Endodermal cell (in vitro differentiated cells): Measurements from ENCODE around the gene PPM1J. TPM values are rescaled to one million over a fixed set of nuclear protein-coding genes. Genes with fewer than 3 reads are reported as not detected.
A peak's percentile ranks its signal among the peaks of the same experiment; 100 is the strongest.

Experiments used
- DNase-seq: peaks from one replicate; pipeline ENCODE4 v3.0.0-alpha.2; 2017
- H3K27ac ChIP-seq: 2 replicates; pipeline ENCODE4 v1.5.1; 2013; ENCODE audit warnings: mild to moderate bottlenecking, low read depth, low read length, moderate library complexity
- H3K27me3 ChIP-seq: 2 replicates; pipeline ENCODE4 v1.6.1; 2013; ENCODE audit warnings: mild to moderate bottlenecking, low read length, moderate library complexity; ENCODE audit not compliant: insufficient read depth, control insufficient read depth, poor library complexity, severe bottlenecking
- H3K36me3 ChIP-seq: 2 replicates; pipeline ENCODE4 v1.7.0; 2013; ENCODE audit warnings: mild to moderate bottlenecking, low read length, moderate library complexity; ENCODE audit not compliant: control insufficient read depth, insufficient read depth
- H3K4me1 ChIP-seq: one replicate; pipeline ENCODE4 v1.7.0; 2013; ENCODE audit warnings: low read length; ENCODE audit not compliant: control insufficient read depth, insufficient read depth
- H3K4me3 ChIP-seq: 2 replicates; pipeline ENCODE4 v1.5.1; 2013; ENCODE audit warnings: mild to moderate bottlenecking, low read length, moderate library complexity
- H3K9ac ChIP-seq: 2 replicates; pipeline ENCODE4 v1.6.1; 2013; ENCODE audit warnings: mild to moderate bottlenecking, low read length, moderate library complexity; ENCODE audit not compliant: poor library complexity, severe bottlenecking; ENCODE audit errors: extremely low read depth
- H3K9me3 ChIP-seq: 2 replicates; pipeline ENCODE4 v1.6.1; 2013; ENCODE audit warnings: mild to moderate bottlenecking, low read length, moderate library complexity; ENCODE audit not compliant: control insufficient read depth
- H3K27ac Mint-ChIP-seq: 2 replicates; pipeline ENCODE4 v1.8.0; 2020; ENCODE audit warnings: mixed read lengths
- H3K27me3 Mint-ChIP-seq: 2 replicates; pipeline ENCODE4 v1.8.0; 2021; ENCODE audit warnings: mild to moderate bottlenecking, mixed read lengths; ENCODE audit not compliant: insufficient read depth
- H3K36me3 Mint-ChIP-seq: 2 replicates; pipeline ENCODE4 v1.8.0; 2020; ENCODE audit warnings: low read depth, mixed read lengths
- H3K4me1 Mint-ChIP-seq: 2 replicates; pipeline ENCODE4 v1.8.0; 2020; ENCODE audit warnings: mixed read lengths
- H3K4me3 Mint-ChIP-seq: 2 replicates; pipeline ENCODE4 v1.8.0; 2020; ENCODE audit warnings: mild to moderate bottlenecking, moderate library complexity, mixed read lengths
- H3K9me3 Mint-ChIP-seq: 2 replicates; pipeline ENCODE4 v1.8.0; 2020; ENCODE audit warnings: mild to moderate bottlenecking, mixed read lengths
- CTCF ChIP-seq: fragments of 200-600 bp; sonication (generic); conservative IDR thresholded peaks from 2 replicates; pipeline ENCODE4 v1.5.0; 2021; ENCODE audit warnings: antibody characterized with exemption, mild to moderate bottlenecking
- whole genome bisulfite sequencing, 2 experiments: methylation state at CpG; one replicate each; pipeline versions ENCODE4 v1.1.5 to v1.1.7; 2013; ENCODE audit warnings: missing lambda C conversion rate in 2 of 2, mixed read lengths in 1 of 2; ENCODE audit not compliant: insufficient coverage in 1 of 2, insufficient read length in 1 of 2; 5-methylcytosine and 5-hydroxymethylcytosine counted together
- total RNA-seq, 2 donors: library from RNA; stranded (reverse); fragmentation: NEBNext Ultra II Directional in 1 of 2; extraction: Animal tissue kit (Norgen Biotek cat#: 25700) in 1 of 2; gene quantifications; 2 replicates in 1 of 2; 3 replicates in 1 of 2; pipeline ENCODE4 v1.2.1, GENCODE V29; 2021

The PPM1J gene
- total RNA-seq, 2 donors from 2014 or later: 3.1 to 5.7 TPM

- H3K4me1 Mint-ChIP-seq: peaks cover 5% of the 10 kb centered on the region
- H3K36me3 ChIP-seq: no peaks in the 10 kb centered on the region
- peaks cover 7% of the 10 kb centered on the region for H3K27me3 ChIP-seq
- no peak overlapping the region for H3K27ac Mint-ChIP-seq
- H3K9me3 ChIP-seq: no peaks in the 10 kb centered on the region
- H3K27ac ChIP-seq: no peak overlapping the region
- no peak for DNase-seq
- H3K4me3 Mint-ChIP-seq: no peak overlapping the region
- no peaks in the 10 kb centered on the region for H3K36me3 Mint-ChIP-seq
- H3K9ac ChIP-seq: no peak overlapping the region
- peaks cover 62% of the 10 kb centered on the region for H3K27me3 Mint-ChIP-seq
- peaks cover 9% of the 10 kb centered on the region for H3K9me3 Mint-ChIP-seq
- no peak overlapping the region for H3K4me3 ChIP-seq
- peak; percentile 55 for TF ChIP-seq CTCF
- 67 to 76% methylated on average over 3 of the region's 3 CpGs for WGBS, 2 experiments
- H3K4me1 ChIP-seq: no peaks in the 10 kb centered on the region
These were observed 22.4 kb upstream of the PPM1J start for GRCh38 chr1:112737573-112737972.

GRCh38 chr1:112735752-112736151 is 20.6 kb upstream of the PPM1J start:
- Histone ChIP-seq H3K4me1 (no peaks in the 10 kb centered on the region), H3K4me3 (no peak overlapping the region), H3K36me3 (no peaks in the 10 kb centered on the region), H3K27ac (no peak overlapping the region), H3K27me3 (peaks cover 14% of the 10 kb centered on the region), H3K9me3 (no peaks in the 10 kb centered on the region), H3K9ac (no peak overlapping the region)
- no peak for TF ChIP-seq CTCF
- DNase-seq: no peak
- Mint-ChIP-seq H3K9me3 (peaks cover 2% of the 10 kb centered on the region), H3K4me3 (no peak overlapping the region), H3K27ac (no peak overlapping the region), H3K27me3 (peaks cover 53% of the 10 kb centered on the region), H3K4me1 (peaks cover 5% of the 10 kb centered on the region), H3K36me3 (no peaks in the 10 kb centered on the region)
- 83 to 100% methylated on average over 1 of the region's 1 CpG for WGBS, 2 experiments

DNA sequence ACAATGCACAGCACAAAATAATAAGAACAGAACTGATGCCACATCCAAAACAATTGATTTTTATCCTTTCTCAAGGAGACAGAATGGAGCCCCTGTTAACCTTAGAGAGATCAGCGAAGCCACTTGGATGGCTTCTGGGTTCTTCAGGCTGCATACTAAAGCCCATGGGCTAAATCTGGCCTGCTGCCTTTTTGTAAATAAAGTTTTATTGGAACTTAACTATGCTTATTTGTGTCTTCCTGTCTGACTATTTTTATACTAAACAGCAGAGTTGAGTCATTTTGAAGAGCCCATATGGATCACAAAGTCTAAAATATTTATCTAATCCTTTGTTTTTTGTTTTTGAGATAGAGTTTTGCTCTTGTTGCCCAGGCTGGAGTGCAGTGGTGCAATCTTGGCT is 16.3 kb upstream of the PPM1J start:
- no peaks in the 10 kb centered on the region for H3K36me3 Mint-ChIP-seq
- no peak overlapping the region for H3K27ac Mint-ChIP-seq
- 95% methylated on average over 1 of the region's 1 CpG; no CpG with 5 or more reads in 1 of the 2 experiments for WGBS, 2 experiments
- Histone ChIP-seq H3K27ac (no peak overlapping the region), H3K9me3 (no peaks in the 10 kb centered on the region), H3K36me3 (no peaks in the 10 kb centered on the region), H3K4me3 (no peak overlapping the region), H3K9ac (no peak overlapping the region), H3K4me1 (peaks cover 7% of the 10 kb centered on the region), H3K27me3 (peaks cover 14% of the 10 kb centered on the region)
- TF ChIP-seq CTCF: no peak
- H3K4me1 Mint-ChIP-seq: peaks cover 25% of the 10 kb centered on the region
- H3K27me3 Mint-ChIP-seq: peaks cover 35% of the 10 kb centered on the region
- H3K4me3 Mint-ChIP-seq: no peak overlapping the region
- DNase-seq: no peak
- H3K9me3 Mint-ChIP-seq: peaks cover 8% of the 10 kb centered on the region
